Astrocyte (in vitro differentiated cells and primary cell): ENCODE measurements around the gene FOSL2.

Experiments
- CTCF ChIP-seq: IDR thresholded peaks from 2 replicates; pipeline ENCODE4 v1.5.1; 2011; ENCODE audit warnings: low read depth, mild to moderate bottlenecking, inconsistent platforms, low read length, moderate library complexity; ENCODE audit not compliant: insufficient read depth
- EZH2 ChIP-seq: IDR thresholded peaks from 2 replicates; pipeline ENCODE4 v1.6.1; 2012; ENCODE audit warnings: mild to moderate bottlenecking, low read length, inconsistent platforms; ENCODE audit not compliant: insufficient read depth

- no peak for TF ChIP-seq CTCF
- no peak for TF ChIP-seq EZH2
These were observed 38.2 kb downstream of the FOSL2 start for GRCh38 chr2:28430788-28431418.
